Stimulated activated effector memory CD8-positive, alpha-beta T cell treated with anti-CD3 and anti-CD28 coated beads, Interleukin-12 subunit alpha, Interleukin-12 subunit beta, amount 100 ng/mL, for 72 hours (primary cell): Measurements from ENCODE around the gene AMT.

Experiments used
- ATAC-seq: fragments of 150-1000 bp; cut with Tn5 transposase; 2 replicates; pipeline ENCODE4 v1.10.0; 2021
- DNase-seq, 2 donors: peaks; one replicate each; pipeline ENCODE4 v3.0.0; 2021 to 2022; ENCODE audit warnings: low spot score in 2 of 2
- H3K27ac Mint-ChIP-seq: one replicate; pipeline ENCODE4 v1.8.0; 2022; ENCODE audit warnings: mild to moderate bottlenecking, mixed read lengths
- H3K36me3 Mint-ChIP-seq: one replicate; pipeline ENCODE4 v1.8.0; 2022; ENCODE audit warnings: mild to moderate bottlenecking, mixed read lengths
- H3K4me1 Mint-ChIP-seq: one replicate; pipeline ENCODE4 v1.8.0; 2022; ENCODE audit warnings: mixed read lengths
- H3K4me3 Mint-ChIP-seq: one replicate; pipeline ENCODE4 v1.8.0; 2022; ENCODE audit warnings: mild to moderate bottlenecking, mixed read lengths
- H3K9me3 Mint-ChIP-seq: one replicate; pipeline ENCODE4 v1.8.0; 2022; ENCODE audit warnings: mixed read lengths

AMT gene

DNA sequence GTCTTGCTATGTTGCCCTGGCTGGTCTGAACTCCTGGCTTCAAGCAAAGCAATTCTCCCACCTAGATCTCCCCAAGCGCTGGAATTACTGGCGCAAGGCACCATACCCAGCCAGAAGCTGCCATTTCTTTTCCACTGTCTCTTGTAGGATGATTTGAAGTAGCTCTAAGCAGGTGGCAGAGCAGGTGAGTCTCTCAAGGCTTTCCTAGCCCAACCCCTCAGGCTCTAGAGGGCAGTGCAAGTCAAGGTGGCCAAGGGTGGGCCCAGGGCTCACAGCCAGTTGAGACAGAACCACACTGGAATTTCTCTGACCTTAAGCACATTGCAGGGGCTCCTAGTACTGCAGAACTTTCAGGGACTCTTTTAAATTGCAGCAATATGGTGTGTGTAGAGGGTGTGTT is 32.2 kb upstream of the AMT start:
- H3K9me3 Mint-ChIP-seq: no peaks in the 10 kb centered on the region

DNA sequence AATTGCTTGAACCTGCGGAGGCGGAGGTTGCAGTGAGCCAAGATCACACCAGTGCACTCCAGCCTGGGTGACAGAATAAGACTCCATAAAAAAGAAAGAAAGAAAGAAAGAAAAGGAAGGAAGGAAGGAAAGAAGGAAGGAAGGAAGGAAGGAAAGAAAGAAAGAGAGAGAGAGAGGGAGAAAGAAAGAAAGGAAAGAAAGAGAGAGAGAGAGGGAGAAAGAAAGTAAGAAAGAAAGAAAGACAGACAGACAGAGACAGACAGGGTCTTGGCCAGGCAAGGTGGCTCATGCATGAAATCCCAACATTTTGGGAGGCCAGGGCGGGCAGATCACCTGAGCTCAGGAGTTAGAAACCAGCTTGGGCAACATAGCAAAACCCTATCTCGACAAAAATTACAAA is 31.3 kb upstream of the AMT start:
- DNase-seq (no peak), ATAC-seq (no peak)
- Mint-ChIP-seq H3K9me3 (no peaks in the 10 kb centered on the region), H3K27ac (no peak overlapping the region), H3K36me3 (no peaks in the 10 kb centered on the region), H3K4me3 (no peak overlapping the region), H3K4me1 (no peaks in the 10 kb centered on the region)

More for the DNA sequence above, 32.2 kb upstream of the AMT start:
- Mint-ChIP-seq H3K36me3 (no peaks in the 10 kb centered on the region), H3K4me3 (no peak overlapping the region), H3K4me1 (no peaks in the 10 kb centered on the region), H3K27ac (no peak overlapping the region)
- ATAC-seq: peak; percentile 45
- DNase-seq: no peak

DNA sequence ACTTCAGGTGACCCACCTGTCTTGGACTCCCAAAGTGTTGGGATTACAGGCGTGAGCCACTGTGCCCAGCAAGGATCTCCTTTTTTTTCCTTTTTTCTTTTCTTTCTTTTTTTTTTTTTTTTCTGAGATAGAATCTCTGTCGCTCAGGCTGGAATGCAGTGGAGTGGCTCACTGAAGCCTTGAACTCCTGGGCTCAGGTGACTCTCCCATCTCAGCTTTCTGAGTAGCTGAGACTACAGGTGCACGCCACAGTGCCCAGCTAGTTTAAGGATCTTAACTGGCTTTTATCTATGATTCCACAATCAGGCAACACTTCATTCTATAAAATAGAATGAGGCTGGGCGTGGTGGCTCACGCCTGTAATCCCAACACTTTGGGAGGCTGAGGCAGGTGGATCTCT is 23.1 kb upstream of the AMT start:
- H3K36me3 Mint-ChIP-seq: no peaks in the 10 kb centered on the region
- DNase-seq (no peak), ATAC-seq (no peak)
- H3K4me1 Mint-ChIP-seq: no peaks in the 10 kb centered on the region
- no peak overlapping the region for H3K4me3 Mint-ChIP-seq
- H3K27ac Mint-ChIP-seq: peak overlapping the region; percentile 82
- H3K9me3 Mint-ChIP-seq: no peaks in the 10 kb centered on the region

DNA sequence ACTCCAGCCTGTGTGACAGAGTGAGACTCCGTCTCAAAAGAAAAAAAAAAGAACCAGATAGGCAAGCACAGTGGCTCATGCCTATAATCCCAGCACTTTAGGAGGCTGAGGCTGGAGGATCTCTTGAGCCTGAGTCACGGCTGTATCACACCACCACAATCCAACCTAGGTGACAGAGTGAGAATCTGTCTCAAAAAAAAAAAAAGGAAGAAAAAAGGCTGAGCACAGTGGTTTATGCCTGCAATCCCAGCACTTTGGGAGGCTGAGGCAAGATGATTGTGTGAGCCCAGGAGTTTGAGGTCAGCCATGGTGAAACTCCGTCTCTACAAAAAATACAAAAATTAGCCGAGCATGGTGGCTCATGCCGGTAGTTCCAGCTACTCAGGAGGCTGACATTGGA is 12.5 kb upstream of the AMT start:
- ATAC-seq (no peak), DNase-seq (no peak)
- Mint-ChIP-seq H3K9me3 (no peaks in the 10 kb centered on the region), H3K4me1 (no peaks in the 10 kb centered on the region), H3K27ac (no peak overlapping the region), H3K4me3 (no peak overlapping the region), H3K36me3 (peaks cover 1% of the 10 kb centered on the region)

DNA sequence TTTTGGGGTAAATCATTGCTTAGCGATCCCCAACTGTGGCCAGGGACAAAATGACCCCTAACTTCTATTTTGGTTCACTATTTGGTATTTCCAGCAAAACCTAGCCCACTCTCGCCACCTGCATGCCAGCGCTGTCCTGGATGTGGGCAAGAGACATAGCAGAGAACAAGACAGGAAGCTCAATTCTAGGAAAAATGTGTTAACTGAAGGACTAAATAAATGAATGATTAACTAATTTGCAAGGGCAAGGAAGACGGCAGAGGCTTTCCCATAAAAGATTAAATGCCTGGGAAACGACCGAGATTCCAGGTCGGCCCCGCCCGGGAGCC is 6.4 kb upstream of the AMT start:
- DNase-seq (no peak), ATAC-seq (peak; percentile 3)
- Mint-ChIP-seq H3K36me3 (peaks cover 20% of the 10 kb centered on the region), H3K4me3 (peak overlapping the region; percentile 90), H3K27ac (peak overlapping the region; percentile 96), H3K9me3 (no peaks in the 10 kb centered on the region), H3K4me1 (peaks cover 25% of the 10 kb centered on the region)

DNA sequence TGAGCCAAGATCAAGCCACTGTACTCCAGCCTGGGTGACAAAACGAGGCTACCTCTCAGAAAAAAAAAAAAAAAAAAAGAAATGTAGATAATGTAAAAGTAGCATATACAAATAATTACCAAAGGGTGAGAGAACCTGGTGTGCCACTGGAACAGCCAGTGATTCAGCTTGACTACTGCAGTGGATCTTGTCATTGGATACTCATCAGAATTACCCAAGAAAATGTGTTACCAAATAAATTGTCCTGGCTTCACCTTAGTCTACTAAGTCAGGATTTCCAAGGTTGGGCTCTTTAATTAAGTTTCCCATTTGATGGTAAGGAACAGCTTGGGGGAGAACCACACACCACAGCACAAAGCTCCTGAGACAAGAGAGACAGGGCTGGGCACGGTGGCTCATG is 5.3 kb upstream of the AMT start:
- Mint-ChIP-seq H3K36me3 (peaks cover 25% of the 10 kb centered on the region), H3K4me3 (peak overlapping the region; percentile 90), H3K9me3 (no peaks in the 10 kb centered on the region), H3K27ac (peak overlapping the region; percentile 96), H3K4me1 (peaks cover 25% of the 10 kb centered on the region)
- ATAC-seq: no peak
- no peak for DNase-seq

DNA sequence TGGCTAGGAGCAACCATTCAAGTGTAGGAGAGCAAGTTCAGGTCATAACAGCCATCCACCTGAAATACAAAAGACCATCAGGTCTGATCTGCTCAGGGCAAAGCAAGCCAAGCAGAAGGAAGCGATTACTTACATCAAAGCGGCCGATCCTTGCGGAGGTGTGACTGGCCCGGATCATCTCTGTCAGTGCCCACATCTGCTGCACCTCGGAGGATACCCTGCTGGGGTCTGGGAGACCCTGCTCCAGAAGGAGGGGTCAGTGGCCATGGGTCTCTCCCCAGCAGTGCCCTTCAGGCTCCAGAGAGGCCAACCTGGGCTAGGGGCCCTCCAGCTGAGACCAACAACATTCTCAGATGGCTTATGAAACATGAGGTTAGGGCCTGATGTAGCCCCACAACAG is 2.5 kb upstream of the AMT start:
- peaks cover 35% of the 10 kb centered on the region for H3K36me3 Mint-ChIP-seq
- peaks cover 40% of the 10 kb centered on the region for H3K4me1 Mint-ChIP-seq
- DNase-seq (no peak), ATAC-seq (no peak)
- peak overlapping the region; percentile 83 for H3K27ac Mint-ChIP-seq
- H3K4me3 Mint-ChIP-seq: no peak overlapping the region
- H3K9me3 Mint-ChIP-seq: no peaks in the 10 kb centered on the region

DNA sequence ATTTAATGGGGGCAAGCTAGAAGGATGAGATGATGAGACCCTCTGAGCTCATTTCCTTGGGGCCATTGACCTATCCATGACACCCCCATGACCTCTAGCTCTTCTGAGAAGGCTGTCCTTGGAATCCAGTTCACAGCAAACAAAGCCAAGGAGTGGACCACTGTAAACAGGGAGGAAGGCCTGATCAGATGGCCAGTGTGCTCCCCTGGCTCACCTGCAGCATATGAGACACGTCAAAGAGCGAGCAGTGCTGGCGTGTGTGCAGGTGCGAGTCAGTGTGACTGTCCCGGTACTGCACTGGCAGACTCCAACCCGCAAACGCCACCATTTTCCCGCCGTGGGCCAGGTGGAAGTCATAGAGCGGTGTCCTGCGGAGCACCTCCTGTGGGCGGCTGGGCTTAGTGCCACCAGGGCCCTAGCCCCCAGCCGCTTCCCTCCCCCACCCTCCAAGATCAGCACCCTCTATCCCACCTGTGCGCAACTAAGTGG is 339 bp downstream of the AMT start:
- Mint-ChIP-seq H3K4me3 (no peak overlapping the region), H3K27ac (peak overlapping the region; percentile 38), H3K36me3 (peaks cover 29% of the 10 kb centered on the region), H3K9me3 (no peaks in the 10 kb centered on the region), H3K4me1 (peaks cover 46% of the 10 kb centered on the region)
- ATAC-seq (no peak), DNase-seq (no peak)

DNA sequence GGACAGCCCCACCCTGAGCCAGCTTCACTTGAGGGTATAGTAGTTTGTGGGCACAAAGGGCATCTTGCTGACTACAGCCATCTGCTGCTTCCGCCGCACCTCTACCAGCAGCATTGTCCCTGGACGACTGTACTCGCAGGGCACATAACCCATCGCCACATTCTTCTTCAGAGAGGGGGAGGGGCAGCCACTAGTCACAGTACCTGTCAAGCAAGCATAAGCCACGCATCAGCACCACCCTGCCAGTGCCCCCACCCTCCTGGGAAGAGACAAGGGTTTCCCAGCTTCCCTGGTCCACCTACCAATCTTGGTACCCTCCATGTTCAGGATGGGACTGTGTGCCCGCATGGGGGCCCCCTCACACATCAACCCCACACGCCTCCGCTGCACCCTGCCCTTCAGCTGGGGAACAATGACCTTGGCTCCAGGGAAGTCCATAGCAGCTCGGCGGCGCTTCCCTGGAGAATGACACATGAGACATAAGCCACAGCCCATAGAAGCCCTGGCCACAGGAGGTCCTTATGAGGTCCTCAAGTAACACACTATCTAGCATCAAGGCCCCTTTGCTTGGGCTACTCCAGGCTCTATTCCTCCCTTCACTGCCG is 4.7 kb downstream of the AMT start:
- H3K36me3 Mint-ChIP-seq: peaks cover 51% of the 10 kb centered on the region
- H3K4me3 Mint-ChIP-seq: no peak overlapping the region
- ATAC-seq (no peak), DNase-seq (no peak)
- peaks cover 70% of the 10 kb centered on the region for H3K4me1 Mint-ChIP-seq
- H3K9me3 Mint-ChIP-seq: no peaks in the 10 kb centered on the region
- H3K27ac Mint-ChIP-seq: peak overlapping the region; percentile 97

DNA sequence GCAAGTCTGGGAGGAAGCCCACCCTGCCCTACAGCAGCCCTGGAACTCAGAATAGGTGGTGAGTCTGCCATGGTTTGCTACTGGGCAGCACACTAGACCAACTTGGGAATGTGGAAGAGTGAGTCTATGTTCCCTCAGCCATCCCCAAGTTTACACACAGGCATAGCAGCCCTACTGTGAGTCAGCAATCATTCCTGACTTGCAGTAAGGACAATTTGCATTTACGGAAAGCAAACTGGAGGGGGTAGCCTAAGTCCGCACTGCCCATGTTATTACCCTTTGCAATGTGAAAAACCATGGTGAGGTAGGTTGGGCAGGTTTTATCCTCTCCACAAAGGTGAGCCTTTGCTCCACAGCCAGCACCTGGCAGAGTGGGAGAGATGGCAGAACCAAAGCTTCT is 5.4 kb downstream of the AMT start:
- H3K27ac Mint-ChIP-seq: peak overlapping the region; percentile 97
- H3K36me3 Mint-ChIP-seq: peaks cover 58% of the 10 kb centered on the region
- peak overlapping the region; percentile 68 for H3K4me3 Mint-ChIP-seq
- DNase-seq: no peak
- no peak for ATAC-seq
- peaks cover 74% of the 10 kb centered on the region for H3K4me1 Mint-ChIP-seq
- no peaks in the 10 kb centered on the region for H3K9me3 Mint-ChIP-seq

DNA sequence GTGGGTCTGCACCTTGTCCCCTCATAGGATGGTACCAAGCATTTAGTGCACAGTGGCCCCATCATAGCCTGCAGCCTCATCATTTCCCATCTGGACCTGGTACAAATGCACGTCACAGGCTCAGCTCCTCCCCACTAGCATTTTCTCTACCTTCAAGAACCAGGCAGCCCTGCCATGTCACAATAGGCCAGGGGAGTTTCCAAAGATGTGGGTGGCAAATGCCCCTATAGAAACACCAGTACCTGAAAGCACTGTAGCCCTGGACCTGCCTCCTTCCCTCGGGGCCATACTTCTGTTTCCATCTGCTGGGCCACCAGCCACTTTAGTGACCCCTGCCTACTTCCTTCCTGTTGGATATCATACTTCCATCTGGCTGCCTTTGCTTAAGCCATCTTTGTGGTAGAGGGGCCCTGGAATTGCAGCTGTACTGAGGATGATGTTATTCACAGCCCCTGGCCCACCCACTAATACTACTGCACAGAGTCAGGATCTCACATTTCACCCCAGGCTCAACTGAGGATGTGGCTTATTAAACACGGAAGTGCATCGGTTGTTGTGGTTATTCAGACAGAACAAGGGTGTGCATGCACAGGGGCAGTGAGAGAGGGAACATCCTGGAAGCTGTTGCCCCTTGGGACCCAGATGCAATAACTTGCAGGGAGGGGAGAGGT is 6.2 kb downstream of the AMT start:
- Mint-ChIP-seq H3K9me3 (no peaks in the 10 kb centered on the region), H3K36me3 (peaks cover 61% of the 10 kb centered on the region), H3K27ac (peak overlapping the region; percentile 97), H3K4me1 (peaks cover 71% of the 10 kb centered on the region), H3K4me3 (peak overlapping the region; percentile 68)
- ATAC-seq (peak; percentile 53), DNase-seq (peak; percentile 41 to 80)

DNA sequence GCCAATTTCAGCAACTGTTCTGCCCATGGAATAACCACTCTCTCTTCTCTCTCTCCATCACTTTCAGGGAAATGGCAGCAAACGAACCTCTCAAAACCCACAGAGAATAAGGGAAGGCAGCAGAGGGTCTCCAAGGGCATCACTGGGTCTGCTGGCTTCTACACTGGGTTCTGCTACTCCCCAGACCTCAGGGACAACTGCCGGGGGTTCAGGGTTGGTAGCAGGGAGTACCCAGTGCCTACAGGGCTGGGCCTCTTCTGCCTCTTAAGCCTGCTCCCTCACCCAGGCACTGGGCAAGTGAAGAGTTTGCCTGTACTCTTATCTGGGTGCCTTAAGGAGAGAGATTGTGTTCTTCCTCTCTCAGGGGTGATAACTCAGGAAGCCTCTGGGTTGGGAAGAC is 7.5 kb downstream of the AMT start:
- no peak for DNase-seq
- peak overlapping the region; percentile 13 for H3K4me3 Mint-ChIP-seq
- peaks cover 67% of the 10 kb centered on the region for H3K4me1 Mint-ChIP-seq
- no peak for ATAC-seq
- peak overlapping the region; percentile 97 for H3K27ac Mint-ChIP-seq
- H3K36me3 Mint-ChIP-seq: peaks cover 61% of the 10 kb centered on the region
- H3K9me3 Mint-ChIP-seq: no peaks in the 10 kb centered on the region

DNA sequence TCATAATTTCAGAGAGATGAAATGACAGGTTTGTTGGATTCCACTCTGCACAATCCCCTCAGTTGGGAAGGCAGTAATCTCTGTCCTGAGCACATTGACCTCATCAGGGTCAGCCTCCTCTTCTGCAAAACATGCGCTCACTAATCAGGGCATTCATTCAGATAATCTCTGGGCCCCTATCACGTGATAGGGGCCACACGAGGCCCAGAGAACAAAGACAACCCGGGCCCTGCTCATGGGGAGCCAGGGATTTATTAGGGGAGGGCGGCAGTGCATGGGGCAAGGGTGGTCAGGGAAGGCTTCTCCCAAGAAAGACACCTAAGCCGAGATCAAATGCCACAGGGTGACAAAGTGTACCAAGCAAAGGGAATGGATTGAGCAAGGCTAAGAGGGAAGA is 8.9 kb downstream of the AMT start:
- no peak for DNase-seq
- peak overlapping the region; percentile 94 for H3K27ac Mint-ChIP-seq
- no peaks in the 10 kb centered on the region for H3K9me3 Mint-ChIP-seq
- ATAC-seq: no peak
- peaks cover 57% of the 10 kb centered on the region for H3K36me3 Mint-ChIP-seq
- peaks cover 63% of the 10 kb centered on the region for H3K4me1 Mint-ChIP-seq
- H3K4me3 Mint-ChIP-seq: peak overlapping the region; percentile 88

DNA sequence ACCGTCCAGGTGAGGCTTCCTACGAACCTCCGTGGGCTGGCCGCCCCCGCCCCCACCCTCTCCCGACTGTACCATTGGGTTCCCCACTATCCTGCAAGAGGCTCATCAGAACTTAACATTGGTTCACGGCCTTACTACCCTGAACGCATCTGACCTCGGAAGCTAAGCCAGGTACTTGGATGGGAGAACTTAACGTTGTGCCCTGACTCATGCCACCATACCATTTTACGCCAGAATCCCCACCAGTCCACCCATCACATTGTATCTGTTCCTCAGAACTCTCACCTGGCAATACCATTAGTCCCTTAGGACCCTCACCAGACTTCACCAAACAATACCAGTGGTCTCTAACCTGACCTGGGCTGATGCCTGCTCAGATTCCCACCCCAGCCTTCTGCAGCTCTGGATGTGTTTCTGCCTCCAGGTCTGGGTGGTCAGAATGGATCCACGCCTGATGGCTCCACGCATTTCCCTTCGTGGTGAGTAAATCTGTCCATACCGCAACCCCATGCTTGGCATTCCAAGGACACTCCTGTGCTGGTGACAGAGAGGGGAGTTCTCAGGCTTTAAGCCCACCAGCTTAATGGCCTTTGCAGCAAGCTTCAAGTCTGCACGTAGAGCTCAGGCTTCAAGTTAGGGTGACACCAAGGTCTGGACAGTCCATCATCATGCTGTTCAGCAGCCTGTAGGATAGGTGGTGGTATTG is 9.5 kb downstream of the AMT start:
- ATAC-seq (peak; percentile 0), DNase-seq (no peak)
- peak overlapping the region; percentile 88 for H3K4me3 Mint-ChIP-seq
- peaks cover 54% of the 10 kb centered on the region for H3K36me3 Mint-ChIP-seq
- peak overlapping the region; percentile 94 for H3K27ac Mint-ChIP-seq
- peaks cover 63% of the 10 kb centered on the region for H3K4me1 Mint-ChIP-seq
- H3K9me3 Mint-ChIP-seq: no peaks in the 10 kb centered on the region

DNA sequence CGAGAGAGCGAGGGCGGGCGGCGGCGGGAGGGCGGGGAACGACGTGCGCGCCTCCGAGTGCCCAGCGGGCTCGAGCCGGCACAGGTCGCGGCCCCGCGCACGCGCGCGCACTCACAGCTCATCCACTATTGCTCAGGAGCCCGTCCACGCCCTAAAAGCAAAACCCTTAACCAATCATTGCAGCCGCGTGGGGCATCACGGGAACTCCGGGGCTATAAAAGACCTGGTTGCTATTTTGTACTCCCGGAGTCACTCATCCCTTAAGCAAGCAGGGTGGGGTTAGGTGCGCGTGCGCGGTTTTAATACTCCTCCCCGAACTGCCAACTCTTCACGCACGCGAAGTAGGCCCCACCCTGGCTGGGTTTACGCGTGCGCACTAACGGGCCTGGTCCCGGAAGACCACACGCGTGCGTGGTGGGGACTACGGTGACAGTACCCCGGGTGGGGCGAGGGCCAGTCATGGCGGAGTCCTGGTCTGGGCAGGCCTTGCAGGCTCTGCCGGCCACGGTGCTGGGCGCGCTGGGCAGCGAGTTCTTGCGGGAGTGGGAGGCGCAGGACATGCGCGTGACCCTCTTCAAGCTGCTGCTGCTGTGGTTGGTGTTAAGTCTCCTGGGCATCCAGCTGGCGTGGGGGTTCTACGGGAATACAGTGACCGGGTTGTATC is 10.2 kb downstream of the AMT start, which contains the start of the genes RHOA and TCTA:
RHOA (minus strand) TSS at position 9 of the 664 bp plus-strand sequence. CDS start 36,387 bp downstream, outside the sequence.
TCTA (plus strand) TSS at position 456 of the 664 bp plus-strand sequence; CDS start at position 460, 4 bp downstream.
- DNase-seq: peak; percentile 93 to 99
- Mint-ChIP-seq H3K4me1 (peaks cover 64% of the 10 kb centered on the region), H3K9me3 (no peaks in the 10 kb centered on the region), H3K4me3 (peak within 1 kb of the TSS; percentile 88), H3K27ac (peak within 1 kb of the TSS; percentile 94), H3K36me3 (peaks cover 56% of the 10 kb centered on the region)
- ATAC-seq: peak; percentile 90
